Measurements from ENCODE around the gene POLR3K. TPM values are rescaled to one million over a fixed set of nuclear protein-coding genes. Genes with fewer than 3 reads are reported as not detected.

POLR3K gene
- total RNA-seq, 1 experiment from 2014 or later: 40.1 TPM

GRCh38 chr16:53346-54236 lies at the start of gene POLR3K, which contains the start of gene SNRNP25 (continued):
- TF ChIP-seq, protein P1, sequence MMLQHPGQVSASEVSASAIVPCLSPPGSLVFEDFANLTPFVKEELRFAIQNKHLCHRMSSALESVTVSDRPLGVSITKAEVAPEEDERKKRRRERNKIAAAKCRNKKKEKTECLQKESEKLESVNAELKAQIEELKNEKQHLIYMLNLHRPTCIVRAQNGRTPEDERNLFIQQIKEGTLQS (CRISPR knock-in tag; conservative IDR thresholded peaks at IDR 0.05): peak; percentile 43; the same call in 1 of the 2 replicates
- peak; percentile 66 for TF ChIP-seq MYBL2 (CRISPR knock-in tag; IDR thresholded peaks at IDR 0.05)
- TF ChIP-seq KAT7 (CRISPR knock-in tag; IDR thresholded peaks at IDR 0.05; ENCODE audit: borderline replicate concordance): 0 out of 2 replicates have a peak, but pooled peaks have one; percentile 23
- TF ChIP-seq, protein P2, sequence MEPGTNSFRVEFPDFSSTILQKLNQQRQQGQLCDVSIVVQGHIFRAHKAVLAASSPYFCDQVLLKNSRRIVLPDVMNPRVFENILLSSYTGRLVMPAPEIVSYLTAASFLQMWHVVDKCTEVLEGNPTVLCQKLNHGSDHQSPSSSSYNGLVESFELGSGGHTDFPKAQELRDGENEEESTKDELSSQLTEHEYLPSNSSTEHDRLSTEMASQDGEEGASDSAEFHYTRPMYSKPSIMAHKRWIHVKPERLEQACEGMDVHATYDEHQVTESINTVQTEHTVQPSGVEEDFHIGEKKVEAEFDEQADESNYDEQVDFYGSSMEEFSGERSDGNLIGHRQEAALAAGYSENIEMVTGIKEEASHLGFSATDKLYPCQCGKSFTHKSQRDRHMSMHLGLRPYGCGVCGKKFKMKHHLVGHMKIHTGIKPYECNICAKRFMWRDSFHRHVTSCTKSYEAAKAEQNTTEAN (CRISPR knock-in tag; IDR thresholded peaks at IDR 0.05): peak; percentile 90; the same call in 1 of the 2 replicates
- TF ChIP-seq, protein P3, sequence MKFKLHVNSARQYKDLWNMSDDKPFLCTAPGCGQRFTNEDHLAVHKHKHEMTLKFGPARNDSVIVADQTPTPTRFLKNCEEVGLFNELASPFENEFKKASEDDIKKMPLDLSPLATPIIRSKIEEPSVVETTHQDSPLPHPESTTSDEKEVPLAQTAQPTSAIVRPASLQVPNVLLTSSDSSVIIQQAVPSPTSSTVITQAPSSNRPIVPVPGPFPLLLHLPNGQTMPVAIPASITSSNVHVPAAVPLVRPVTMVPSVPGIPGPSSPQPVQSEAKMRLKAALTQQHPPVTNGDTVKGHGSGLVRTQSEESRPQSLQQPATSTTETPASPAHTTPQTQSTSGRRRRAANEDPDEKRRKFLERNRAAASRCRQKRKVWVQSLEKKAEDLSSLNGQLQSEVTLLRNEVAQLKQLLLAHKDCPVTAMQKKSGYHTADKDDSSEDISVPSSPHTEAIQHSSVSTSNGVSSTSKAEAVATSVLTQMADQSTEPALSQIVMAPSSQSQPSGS (CRISPR knock-in tag; IDR thresholded peaks at IDR 0.05; ENCODE audit: borderline replicate concordance, low read depth): 0 out of 2 replicates have a peak, but pooled peaks have one; percentile 46
- TF ChIP-seq ELF4 (CRISPR knock-in tag; IDR thresholded peaks at IDR 0.05; ENCODE audit: low read depth): no peak
- no peak for TF ChIP-seq OVOL2 (CRISPR knock-in tag; IDR thresholded peaks at IDR 0.05; ENCODE audit: borderline replicate concordance)
- TF ChIP-seq, protein P4, sequence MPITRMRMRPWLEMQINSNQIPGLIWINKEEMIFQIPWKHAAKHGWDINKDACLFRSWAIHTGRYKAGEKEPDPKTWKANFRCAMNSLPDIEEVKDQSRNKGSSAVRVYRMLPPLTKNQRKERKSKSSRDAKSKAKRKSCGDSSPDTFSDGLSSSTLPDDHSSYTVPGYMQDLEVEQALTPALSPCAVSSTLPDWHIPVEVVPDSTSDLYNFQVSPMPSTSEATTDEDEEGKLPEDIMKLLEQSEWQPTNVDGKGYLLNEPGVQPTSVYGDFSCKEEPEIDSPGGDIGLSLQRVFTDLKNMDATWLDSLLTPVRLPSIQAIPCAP (CRISPR knock-in tag; IDR thresholded peaks at IDR 0.05): no peak
- TF ChIP-seq, protein P5, sequence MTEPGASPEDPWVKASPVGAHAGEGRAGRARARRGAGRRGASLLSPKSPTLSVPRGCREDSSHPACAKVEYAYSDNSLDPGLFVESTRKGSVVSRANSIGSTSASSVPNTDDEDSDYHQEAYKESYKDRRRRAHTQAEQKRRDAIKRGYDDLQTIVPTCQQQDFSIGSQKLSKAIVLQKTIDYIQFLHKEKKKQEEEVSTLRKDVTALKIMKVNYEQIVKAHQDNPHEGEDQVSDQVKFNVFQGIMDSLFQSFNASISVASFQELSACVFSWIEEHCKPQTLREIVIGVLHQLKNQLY (CRISPR knock-in tag; IDR thresholded peaks at IDR 0.05): no peak
- no peak for TF ChIP-seq NR1H2 (CRISPR knock-in tag; IDR thresholded peaks at IDR 0.05)
- no peak for TF ChIP-seq ZNF138 (CRISPR knock-in tag; conservative IDR thresholded peaks at IDR 0.05)
- no peak for TF ChIP-seq ATF1 (CRISPR knock-in tag; IDR thresholded peaks at IDR 0.05)
- no peak for TF ChIP-seq NFATC4 (CRISPR knock-in tag; IDR thresholded peaks at IDR 0.05)
- TF ChIP-seq RORB (CRISPR knock-in tag; IDR thresholded peaks at IDR 0.05): no peak
- TF ChIP-seq ETV6 (CRISPR knock-in tag; IDR thresholded peaks at IDR 0.05): 0 out of 2 replicates have a peak, but pooled peaks have one; percentile 29
- TF ChIP-seq TCF7 (CRISPR knock-in tag; IDR thresholded peaks at IDR 0.05; ENCODE audit: low read depth): peak; percentile 74; the same call in 1 of the 2 replicates
- peak; percentile 98 for TF ChIP-seq NFYB (CRISPR knock-in tag; conservative IDR thresholded peaks at IDR 0.05; ENCODE audit: low read depth)
- no peak for TF ChIP-seq ZNF396 (CRISPR knock-in tag; IDR thresholded peaks at IDR 0.05; ENCODE audit: borderline replicate concordance)
- TF ChIP-seq, protein P6, sequence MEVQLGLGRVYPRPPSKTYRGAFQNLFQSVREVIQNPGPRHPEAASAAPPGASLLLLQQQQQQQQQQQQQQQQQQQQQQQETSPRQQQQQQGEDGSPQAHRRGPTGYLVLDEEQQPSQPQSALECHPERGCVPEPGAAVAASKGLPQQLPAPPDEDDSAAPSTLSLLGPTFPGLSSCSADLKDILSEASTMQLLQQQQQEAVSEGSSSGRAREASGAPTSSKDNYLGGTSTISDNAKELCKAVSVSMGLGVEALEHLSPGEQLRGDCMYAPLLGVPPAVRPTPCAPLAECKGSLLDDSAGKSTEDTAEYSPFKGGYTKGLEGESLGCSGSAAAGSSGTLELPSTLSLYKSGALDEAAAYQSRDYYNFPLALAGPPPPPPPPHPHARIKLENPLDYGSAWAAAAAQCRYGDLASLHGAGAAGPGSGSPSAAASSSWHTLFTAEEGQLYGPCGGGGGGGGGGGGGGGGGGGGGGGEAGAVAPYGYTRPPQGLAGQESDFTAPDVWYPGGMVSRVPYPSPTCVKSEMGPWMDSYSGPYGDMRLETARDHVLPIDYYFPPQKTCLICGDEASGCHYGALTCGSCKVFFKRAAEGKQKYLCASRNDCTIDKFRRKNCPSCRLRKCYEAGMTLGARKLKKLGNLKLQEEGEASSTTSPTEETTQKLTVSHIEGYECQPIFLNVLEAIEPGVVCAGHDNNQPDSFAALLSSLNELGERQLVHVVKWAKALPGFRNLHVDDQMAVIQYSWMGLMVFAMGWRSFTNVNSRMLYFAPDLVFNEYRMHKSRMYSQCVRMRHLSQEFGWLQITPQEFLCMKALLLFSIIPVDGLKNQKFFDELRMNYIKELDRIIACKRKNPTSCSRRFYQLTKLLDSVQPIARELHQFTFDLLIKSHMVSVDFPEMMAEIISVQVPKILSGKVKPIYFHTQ (CRISPR knock-in tag; IDR thresholded peaks at IDR 0.05): no peak
- TF ChIP-seq RELA (CRISPR knock-in tag; IDR thresholded peaks at IDR 0.05; ENCODE audit: borderline replicate concordance): peak; percentile 70; the same call in 1 of the 2 replicates
- TF ChIP-seq, protein P7, sequence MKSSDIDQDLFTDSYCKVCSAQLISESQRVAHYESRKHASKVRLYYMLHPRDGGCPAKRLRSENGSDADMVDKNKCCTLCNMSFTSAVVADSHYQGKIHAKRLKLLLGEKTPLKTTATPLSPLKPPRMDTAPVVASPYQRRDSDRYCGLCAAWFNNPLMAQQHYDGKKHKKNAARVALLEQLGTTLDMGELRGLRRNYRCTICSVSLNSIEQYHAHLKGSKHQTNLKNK (CRISPR knock-in tag; IDR thresholded peaks at IDR 0.05): no peak
- no peak for TF ChIP-seq GABPB1 (CRISPR knock-in tag; IDR thresholded peaks at IDR 0.05)
- TF ChIP-seq, protein P8, sequence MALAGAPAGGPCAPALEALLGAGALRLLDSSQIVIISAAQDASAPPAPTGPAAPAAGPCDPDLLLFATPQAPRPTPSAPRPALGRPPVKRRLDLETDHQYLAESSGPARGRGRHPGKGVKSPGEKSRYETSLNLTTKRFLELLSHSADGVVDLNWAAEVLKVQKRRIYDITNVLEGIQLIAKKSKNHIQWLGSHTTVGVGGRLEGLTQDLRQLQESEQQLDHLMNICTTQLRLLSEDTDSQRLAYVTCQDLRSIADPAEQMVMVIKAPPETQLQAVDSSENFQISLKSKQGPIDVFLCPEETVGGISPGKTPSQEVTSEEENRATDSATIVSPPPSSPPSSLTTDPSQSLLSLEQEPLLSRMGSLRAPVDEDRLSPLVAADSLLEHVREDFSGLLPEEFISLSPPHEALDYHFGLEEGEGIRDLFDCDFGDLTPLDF (CRISPR knock-in tag; IDR thresholded peaks at IDR 0.05): peak; percentile 80; the same call in 1 of the 2 replicates
- peak; percentile 31; the same call in 1 of the 2 replicates for TF ChIP-seq CREM (CRISPR knock-in tag; IDR thresholded peaks at IDR 0.05)
- TF ChIP-seq, protein P9, sequence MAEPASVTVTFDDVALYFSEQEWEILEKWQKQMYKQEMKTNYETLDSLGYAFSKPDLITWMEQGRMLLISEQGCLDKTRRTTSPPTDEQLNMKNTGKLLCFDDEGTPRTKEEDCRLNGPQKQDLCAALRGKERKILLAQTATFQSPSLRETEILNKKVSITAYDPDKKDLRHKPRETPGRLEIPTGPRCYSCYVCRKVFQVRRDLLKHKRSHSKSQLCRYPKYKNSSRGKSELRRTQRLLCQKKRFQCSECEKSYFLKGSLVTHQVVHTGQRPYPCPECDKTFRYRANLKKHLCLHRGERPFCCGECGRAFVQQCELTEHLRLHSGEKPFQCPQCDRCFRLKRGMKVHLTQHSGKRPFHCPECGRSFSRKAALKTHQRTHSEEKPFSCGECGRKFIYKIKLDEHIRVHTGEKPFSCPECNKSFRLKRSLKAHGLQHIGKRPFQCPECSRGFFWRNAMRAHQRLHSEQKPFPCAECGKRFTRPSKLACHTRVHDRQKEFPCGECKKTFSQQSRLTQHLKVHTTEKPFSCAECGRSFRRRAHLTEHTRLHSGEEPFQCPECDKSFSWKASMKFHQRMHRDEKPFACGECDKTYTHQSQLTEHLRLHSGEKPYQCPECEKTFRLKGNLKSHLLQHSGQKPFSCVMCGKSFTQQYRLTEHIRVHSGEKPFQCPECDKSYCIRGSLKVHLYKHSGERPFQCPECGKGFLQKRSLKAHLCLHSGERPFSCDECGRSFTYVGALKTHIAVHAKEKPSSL (CRISPR knock-in tag; conservative IDR thresholded peaks at IDR 0.05): no peak
- no peak for TF ChIP-seq ZNF263 (CRISPR knock-in tag; IDR thresholded peaks at IDR 0.05; ENCODE audit: low read depth)
- no peak for TF ChIP-seq ZNF317 (CRISPR knock-in tag; IDR thresholded peaks at IDR 0.05; ENCODE audit: borderline replicate concordance, low read depth)
